Upper lobe of left lung (tissue), 6 donors: Measurements from ENCODE around the gene NT5M. TPM values are rescaled to one million over a fixed set of nuclear protein-coding genes. Genes with fewer than 3 reads are reported as not detected.

Experiments
- ATAC-seq, 2 donors: fragments of 200-7000 bp; cut with Tn5 transposase; one replicate each; pipeline ENCODE4 v1.9.1; 2022; ENCODE audit warnings: mild to moderate bottlenecking in 2 of 2, moderate library complexity in 2 of 2; ENCODE audit not compliant: low FRiP score in 2 of 2
- DNase-seq, 2 donors: peaks; one replicate each; pipeline ENCODE4 v3.0.0-alpha.2; 2019 to 2020
- H3K27ac ChIP-seq, 4 donors: fragments of 200-600 bp; sonication (generic); one replicate each; pipeline ENCODE4 v1.5.1; 2016 to 2019
- H3K27me3 ChIP-seq, 4 donors: fragments of 200-600 bp; sonication (generic); one replicate each; pipeline ENCODE4 v1.5.1; 2017 to 2019
- H3K36me3 ChIP-seq, 4 donors: fragments of 200-600 bp; sonication (generic); one replicate each; pipeline ENCODE4 v1.5.1; 2016 to 2019
- H3K4me1 ChIP-seq, 4 donors: fragments of 200-600 bp; sonication (generic); one replicate each; pipeline ENCODE4 v1.5.1; 2018 to 2019
- H3K4me3 ChIP-seq, 4 donors: fragments of 200-600 bp; sonication (generic); one replicate each; pipeline ENCODE4 v1.5.1; 2017 to 2019; ENCODE audit warnings: mild to moderate bottlenecking in 2 of 4, moderate library complexity in 1 of 4
- H3K9me3 ChIP-seq, 4 donors: fragments of 200-600 bp; sonication (generic); one replicate each; pipeline ENCODE4 v1.5.1; 2018 to 2019
- CTCF ChIP-seq, 6 experiments: fragments of 450-650 bp in 4 of 6; fragments of 200-600 bp in 2 of 6; sonication (generic) in 2 of 6; IDR thresholded peaks; one replicate each; pipeline ENCODE4 v1.5.1; 2016 to 2019; ENCODE audit warnings: antibody characterized with exemption in 6 of 6
- EP300 ChIP-seq, 4 donors: sonication (generic); formaldehyde crosslinking; IDR thresholded peaks; one replicate each; pipeline ENCODE4 v1.5.1; 2017; ENCODE audit warnings: antibody characterized with exemption in 4 of 4, control low read depth in 2 of 4
- POLR2A ChIP-seq, 4 donors: fragments of 450-650 bp; IDR thresholded peaks; one replicate each; pipeline ENCODE4 v1.5.1; 2016 to 2017; ENCODE audit warnings: antibody characterized with exemption in 4 of 4, mild to moderate bottlenecking in 2 of 4
- POLR2AphosphoS5 ChIP-seq, 2 donors: sonication (generic); formaldehyde crosslinking; IDR thresholded peaks; one replicate each; pipeline ENCODE4 v1.5.1; 2017; ENCODE audit warnings: antibody characterized with exemption in 2 of 2
- WGBS, 2 donors: methylation state at CpG; one replicate each; pipeline ENCODE4 v1.1.5; 2017 to 2018; 5-methylcytosine and 5-hydroxymethylcytosine counted together
- total RNA-seq, 6 donors: library from RNA; depleted of rRNA in 4 of 6; stranded (reverse); fragments of >200 nt in 4 of 6; gene quantifications; one replicate each; pipeline versions ENCODE4 v1.1.0 to v1.2.1, GENCODE V29; 2016 to 2021
- donor health status: DM: no; HTN: no; CAD: no; lungs with moderate emphysema.
- donor health status: DM: no; HTN: yes; CAD: no; lungs with severe emphysema.

NT5M gene
- total RNA-seq, 6 donors from 2014 or later, result 1.2 to 3.7 (median 1.8) TPM

- 94% methylated on average over 5 to 10 of the region's 10 CpGs for WGBS, 2 donors
These were observed 22.1 kb downstream of the NT5M start for GRCh38 chr17:17325228-17325627.

GRCh38 chr17:17325816-17326215 is 22.6 kb downstream of the NT5M start:
- no peak for ATAC-seq
- WGBS, 2 donors, result 87 to 91% methylated on average over 9 of the region's 9 CpGs
- Histone ChIP-seq H3K27me3 (no peaks in the 10 kb centered on the region), H3K36me3 (no peaks in the 10 kb centered on the region), H3K4me3 (no peak overlapping the region), H3K9me3 (no peaks in the 10 kb centered on the region), H3K27ac (no peak overlapping the region), H3K4me1 (no peaks in the 10 kb centered on the region)
- DNase-seq, result no peak
- TF ChIP-seq CTCF (IDR thresholded peaks at IDR 0.05) (no peak), POLR2A (IDR thresholded peaks at IDR 0.05) (no peak), EP300 (IDR thresholded peaks at IDR 0.05) (no peak), POLR2AphosphoS5 (IDR thresholded peaks at IDR 0.05) (no peak)

More at GRCh38 chr17:17325228-17325627, 22.1 kb downstream of the NT5M start:
- Histone ChIP-seq H3K27ac (no peak overlapping the region), H3K27me3 (no peaks in the 10 kb centered on the region), H3K9me3 (no peaks in the 10 kb centered on the region), H3K4me3 (no peak overlapping the region), H3K4me1 (no peaks in the 10 kb centered on the region), H3K36me3 (no peaks in the 10 kb centered on the region)
- DNase-seq, result peak in 1 of 2 donors; percentile 46
- no peak for ATAC-seq
- TF ChIP-seq POLR2A (IDR thresholded peaks at IDR 0.05), result no peak
- TF ChIP-seq POLR2AphosphoS5 (IDR thresholded peaks at IDR 0.05), result no peak
- no peak for TF ChIP-seq EP300 (IDR thresholded peaks at IDR 0.05)
- no peak for TF ChIP-seq CTCF (IDR thresholded peaks at IDR 0.05)

- H3K27me3 ChIP-seq, result no peaks in the 10 kb centered on the region
- 91 to 92% methylated on average over 13 of the region's 13 CpGs for WGBS, 2 donors
- no peaks in the 10 kb centered on the region for H3K4me1 ChIP-seq
- ATAC-seq (no peak), DNase-seq (no peak)
- no peak overlapping the region for H3K27ac ChIP-seq
- H3K9me3 ChIP-seq, result no peaks in the 10 kb centered on the region
- H3K36me3 ChIP-seq, result no peaks in the 10 kb centered on the region
- TF ChIP-seq CTCF (IDR thresholded peaks at IDR 0.05) (no peak), POLR2A (IDR thresholded peaks at IDR 0.05) (no peak), EP300 (IDR thresholded peaks at IDR 0.05) (no peak), POLR2AphosphoS5 (IDR thresholded peaks at IDR 0.05) (no peak)
- no peak overlapping the region for H3K4me3 ChIP-seq
These were observed 23.2 kb downstream of the NT5M start for GRCh38 chr17:17326275-17326875.

GRCh38 chr17:17328251-17328650 is 25.1 kb downstream of the NT5M start:
- no peak overlapping the region for H3K27ac ChIP-seq
- TF ChIP-seq CTCF (IDR thresholded peaks at IDR 0.05), result no peak
- TF ChIP-seq POLR2AphosphoS5 (IDR thresholded peaks at IDR 0.05), result no peak
- TF ChIP-seq POLR2A (IDR thresholded peaks at IDR 0.05), result no peak
- no peak for TF ChIP-seq EP300 (IDR thresholded peaks at IDR 0.05)
- no peaks in the 10 kb centered on the region for H3K27me3 ChIP-seq
- no peak overlapping the region for H3K4me3 ChIP-seq
- no peaks in the 10 kb centered on the region for H3K36me3 ChIP-seq
- no peaks in the 10 kb centered on the region for H3K4me1 ChIP-seq
- no peaks in the 10 kb centered on the region for H3K9me3 ChIP-seq
- 82 to 87% methylated on average over 8 of the region's 8 CpGs for WGBS, 2 donors
- DNase-seq (no peak), ATAC-seq (no peak)

- WGBS, 2 donors, result 87 to 92% methylated on average over 5 to 7 of the region's 7 CpGs
- H3K9me3 ChIP-seq, result no peaks in the 10 kb centered on the region
- DNase-seq (no peak), ATAC-seq (no peak)
- TF ChIP-seq CTCF (IDR thresholded peaks at IDR 0.05) (no peak), EP300 (IDR thresholded peaks at IDR 0.05) (no peak), POLR2AphosphoS5 (IDR thresholded peaks at IDR 0.05) (no peak), POLR2A (IDR thresholded peaks at IDR 0.05) (no peak)
- H3K36me3 ChIP-seq, result no peaks in the 10 kb centered on the region
- H3K4me1 ChIP-seq, result no peaks in the 10 kb centered on the region
- no peak overlapping the region for H3K27ac ChIP-seq
- no peak overlapping the region for H3K4me3 ChIP-seq
- no peaks in the 10 kb centered on the region for H3K27me3 ChIP-seq
These were observed 38.3 kb downstream of the NT5M start for GRCh38 chr17:17341452-17341851.
